ENCODE data around the gene ZFP36L2.

The ZFP36L2 gene

GRCh38 chr2:43248621-43249020 lies 22.2 kb upstream of the ZFP36L2 start:
- DNase-seq (ENCODE audit: low read depth), result no peak

- DNase-seq (ENCODE audit: low read depth), result no peak
Measured at GRCh38 chr2:43246641-43247040, 20.2 kb upstream of the ZFP36L2 start.

- no peak for DNase-seq (ENCODE audit: low read depth)
Measured at GRCh38 chr2:43241558-43241957, 15.2 kb upstream of the ZFP36L2 start.

GRCh38 chr2:43240766-43241150 lies 14.4 kb upstream of the ZFP36L2 start:
- DNase-seq (ENCODE audit: low read depth), result no peak

GRCh38 chr2:43239981-43240765 lies 13.8 kb upstream of the ZFP36L2 start:
- no peak for DNase-seq (ENCODE audit: low read depth)

GRCh38 chr2:43238813-43239212 lies 12.4 kb upstream of the ZFP36L2 start:
- DNase-seq (ENCODE audit: low read depth), result no peak

- DNase-seq (ENCODE audit: low read depth), result no peak
Measured at GRCh38 chr2:43238176-43238575, 11.8 kb upstream of the ZFP36L2 start.

GRCh38 chr2:43233218-43234212 lies 7.1 kb upstream of the ZFP36L2 start:
- no peak for DNase-seq (ENCODE audit: low read depth)

- no peak for DNase-seq (ENCODE audit: low read depth)
Measured at GRCh38 chr2:43230951-43231827, 4.8 kb upstream of the ZFP36L2 start.

- DNase-seq (ENCODE audit: low read depth), result no peak
Measured at GRCh38 chr2:43230351-43230885, 4.0 kb upstream of the ZFP36L2 start.

GRCh38 chr2:43228756-43229659 lies 2.6 kb upstream of the ZFP36L2 start:
- peak; percentile 33 for DNase-seq (ENCODE audit: low read depth)

- DNase-seq (ENCODE audit: low read depth), result no peak
Measured at GRCh38 chr2:43228321-43228751, 1.9 kb upstream of the ZFP36L2 start.

- DNase-seq (ENCODE audit: low read depth), result no peak
Measured at GRCh38 chr2:43227830-43228281, 1.4 kb upstream of the ZFP36L2 start.

- DNase-seq (ENCODE audit: low read depth), result peak; percentile 85
Measured at GRCh38 chr2:43226955-43227829, 786 bp upstream of the ZFP36L2 start.

- peak; percentile 77 for DNase-seq (ENCODE audit: low read depth)
Measured at GRCh38 chr2:43225788-43226557, 433 bp downstream of the ZFP36L2 start.

GRCh38 chr2:43225093-43225787 lies 1.2 kb downstream of the ZFP36L2 start:
- DNase-seq (ENCODE audit: low read depth), result peak; percentile 78

- DNase-seq (ENCODE audit: low read depth), result peak; percentile 44
Measured at GRCh38 chr2:43224571-43225092, 1.8 kb downstream of the ZFP36L2 start.

GRCh38 chr2:43224131-43224570 lies 2.3 kb downstream of the ZFP36L2 start:
- peak; percentile 70 for DNase-seq (ENCODE audit: low read depth)

Measured in iris pigment epithelial cell (primary cell).